DND-41 (cell line): Measurements from ENCODE around the gene ARL6IP4.

Experiments
- EZH2 ChIP-seq: IDR thresholded peaks from 3 replicates; pipeline ENCODE4 v1.6.1; 2012; ENCODE audit warnings: borderline replicate concordance, low read depth, mild to moderate bottlenecking, moderate library complexity, low read length, inconsistent platforms; ENCODE audit not compliant: severe bottlenecking
- TF ChIP-seq, protein P1 (sequence below): IDR thresholded peaks from 2 replicates; pipeline ENCODE4 v1.5.1; 2012; ENCODE audit warnings: borderline replicate concordance, low read length, moderate library complexity, mild to moderate bottlenecking; ENCODE audit not compliant: poor library complexity, severe bottlenecking; ENCODE audit errors: extremely low read depth

DNA sequence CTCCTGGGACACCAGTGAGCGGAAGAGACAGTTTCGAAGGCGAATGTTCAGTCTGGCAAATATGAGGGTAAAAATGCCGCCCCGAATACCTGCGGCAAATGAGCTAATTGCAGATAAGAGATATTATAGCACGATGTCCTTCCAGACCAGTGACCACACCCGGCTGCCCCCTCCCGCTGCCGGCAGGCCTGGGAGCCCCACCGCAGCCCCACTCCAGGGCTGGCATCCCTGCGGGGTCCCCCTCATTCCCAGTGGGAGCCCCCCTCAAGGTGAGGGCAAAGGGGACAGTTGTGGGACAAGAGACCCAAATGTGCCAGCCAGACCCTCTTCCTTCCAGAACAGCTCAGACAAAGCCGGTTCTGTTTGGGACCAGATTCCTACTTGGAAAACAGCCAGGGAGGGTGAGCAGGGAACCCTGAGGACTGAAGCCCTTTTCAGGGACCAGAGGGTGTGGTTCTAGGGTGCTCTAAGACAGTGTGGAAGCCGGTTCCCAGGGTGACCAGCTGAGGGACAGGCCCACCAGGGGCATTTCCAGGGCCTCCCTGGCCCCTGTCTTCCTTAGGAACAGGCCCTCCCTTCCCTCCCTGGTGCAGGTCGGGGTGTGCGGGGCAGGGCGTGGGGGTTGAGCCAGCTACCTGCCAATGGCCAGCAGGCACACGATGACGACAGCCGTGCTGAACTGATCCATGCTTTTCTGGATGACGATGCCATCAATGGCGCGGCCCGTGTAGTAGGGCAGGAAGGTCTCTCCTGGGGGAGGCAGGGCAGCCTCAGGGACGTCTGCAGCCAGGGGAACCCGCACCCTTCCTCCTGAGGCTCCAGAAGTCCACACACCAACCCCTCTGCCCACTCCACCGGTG, 30.4 kb upstream of the ARL6IP4 start:
- TF ChIP-seq, protein P1, sequence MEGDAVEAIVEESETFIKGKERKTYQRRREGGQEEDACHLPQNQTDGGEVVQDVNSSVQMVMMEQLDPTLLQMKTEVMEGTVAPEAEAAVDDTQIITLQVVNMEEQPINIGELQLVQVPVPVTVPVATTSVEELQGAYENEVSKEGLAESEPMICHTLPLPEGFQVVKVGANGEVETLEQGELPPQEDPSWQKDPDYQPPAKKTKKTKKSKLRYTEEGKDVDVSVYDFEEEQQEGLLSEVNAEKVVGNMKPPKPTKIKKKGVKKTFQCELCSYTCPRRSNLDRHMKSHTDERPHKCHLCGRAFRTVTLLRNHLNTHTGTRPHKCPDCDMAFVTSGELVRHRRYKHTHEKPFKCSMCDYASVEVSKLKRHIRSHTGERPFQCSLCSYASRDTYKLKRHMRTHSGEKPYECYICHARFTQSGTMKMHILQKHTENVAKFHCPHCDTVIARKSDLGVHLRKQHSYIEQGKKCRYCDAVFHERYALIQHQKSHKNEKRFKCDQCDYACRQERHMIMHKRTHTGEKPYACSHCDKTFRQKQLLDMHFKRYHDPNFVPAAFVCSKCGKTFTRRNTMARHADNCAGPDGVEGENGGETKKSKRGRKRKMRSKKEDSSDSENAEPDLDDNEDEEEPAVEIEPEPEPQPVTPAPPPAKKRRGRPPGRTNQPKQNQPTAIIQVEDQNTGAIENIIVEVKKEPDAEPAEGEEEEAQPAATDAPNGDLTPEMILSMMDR = no peak
- no peak for TF ChIP-seq EZH2
